SKM-1 treated with dmso at 0.1 percent for 144 hours (cell line): Measurements from ENCODE around the gene WSCD2.

ENCODE experiments used
- DNase-seq: peaks from one replicate; lab custom pipeline; 2025; ENCODE audit not compliant: unreplicated experiment; lab: John Stamatoyannopoulos, UW

Gene WSCD2

DNA sequence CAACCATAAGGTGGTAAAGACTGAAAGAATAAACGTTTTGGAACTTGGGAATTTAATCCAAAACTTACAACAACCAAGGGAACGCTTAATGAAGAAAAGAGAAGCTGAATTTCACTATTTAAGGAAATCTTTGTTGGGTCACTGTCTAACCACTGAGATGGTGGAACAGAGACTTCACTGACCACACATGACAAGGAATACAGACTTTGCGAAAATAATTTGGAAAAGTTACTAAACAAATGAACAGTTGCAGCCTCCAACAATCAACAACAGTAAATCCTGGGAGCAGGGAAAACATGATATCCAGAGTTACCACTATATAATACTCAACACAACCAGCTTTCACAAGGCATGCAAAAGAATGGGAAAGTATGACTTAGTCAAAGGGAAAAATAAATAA lies 131.0 kb downstream of the WSCD2 start:
- DNase-seq: no peak

DNA sequence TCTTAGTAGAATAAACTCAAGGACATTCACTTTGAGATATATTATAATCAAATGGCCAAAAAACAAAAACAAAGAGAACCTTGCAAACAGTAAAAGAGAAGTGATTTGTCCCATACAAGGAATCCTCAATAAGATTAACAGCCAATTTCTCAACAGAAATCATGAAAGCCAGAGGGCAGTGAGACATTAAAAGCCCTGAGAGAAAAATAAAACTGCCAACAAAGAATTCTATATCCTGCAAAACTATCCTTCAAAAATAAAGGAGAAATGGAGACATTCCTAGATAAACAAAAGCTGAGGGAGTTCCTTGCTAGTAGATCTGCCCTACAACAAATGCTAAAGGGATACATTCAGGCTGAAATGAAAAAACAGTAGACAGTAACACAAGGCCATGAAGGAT lies 131.9 kb downstream of the WSCD2 start:
- DNase-seq: no peak

DNA sequence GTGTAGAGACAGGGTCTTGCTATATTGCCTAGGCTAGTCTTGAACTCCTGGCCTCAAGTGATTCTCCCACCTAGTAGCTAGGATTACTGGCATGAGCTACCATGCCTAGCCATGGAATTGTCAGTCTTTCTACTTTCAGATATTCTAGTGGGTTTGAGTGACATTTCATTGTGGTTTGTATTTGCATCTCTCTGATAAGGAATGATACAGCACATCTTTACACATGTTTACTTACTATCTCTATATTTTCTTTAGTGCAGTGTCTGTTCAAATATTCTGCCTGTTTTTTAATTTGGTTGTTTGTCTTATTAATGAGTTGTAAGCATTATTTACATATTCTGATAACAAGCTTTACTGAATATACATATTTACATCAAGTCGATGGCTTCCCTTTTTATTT lies 136.4 kb downstream of the WSCD2 start:
- no peak for DNase-seq

DNA sequence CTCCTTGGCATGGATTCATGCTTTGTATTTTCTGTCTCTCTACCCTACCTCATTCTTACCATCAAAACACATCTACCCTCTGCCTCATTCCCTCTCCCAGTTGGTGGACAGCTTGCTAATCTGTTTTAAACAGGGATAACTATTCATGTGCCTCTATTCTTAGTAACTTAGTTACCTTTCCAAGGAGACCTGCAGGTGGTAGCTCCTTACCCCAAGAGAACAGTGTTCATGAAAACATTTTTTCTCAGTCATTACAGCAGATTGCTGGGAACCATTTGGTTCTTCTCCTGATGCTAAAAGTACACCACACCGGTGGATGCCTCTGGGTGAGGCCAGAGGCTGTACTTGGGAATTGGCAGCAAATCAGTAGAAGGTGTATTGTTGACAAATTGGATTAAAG lies 137.0 kb downstream of the WSCD2 start:
- no peak for DNase-seq

DNA sequence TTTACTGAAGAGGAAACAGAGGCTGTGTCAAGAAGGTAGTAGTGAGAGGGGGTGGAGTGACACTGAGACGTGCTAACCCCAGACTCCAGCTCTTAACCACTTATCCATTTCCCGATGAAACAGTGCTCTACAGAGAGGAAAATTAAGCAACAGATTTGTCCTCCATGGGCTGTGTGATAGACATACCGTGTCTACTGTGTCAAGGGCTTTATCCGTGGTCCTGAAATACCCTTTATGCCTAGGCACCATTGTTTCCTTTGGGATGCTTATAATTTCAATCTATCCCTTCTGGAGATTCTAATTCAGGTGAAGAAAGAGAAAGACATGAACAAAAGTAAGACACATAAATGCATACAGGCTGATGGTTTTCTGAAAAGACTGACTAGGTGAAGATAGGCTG lies 138.4 kb downstream of the WSCD2 start:
- no peak for DNase-seq

DNA sequence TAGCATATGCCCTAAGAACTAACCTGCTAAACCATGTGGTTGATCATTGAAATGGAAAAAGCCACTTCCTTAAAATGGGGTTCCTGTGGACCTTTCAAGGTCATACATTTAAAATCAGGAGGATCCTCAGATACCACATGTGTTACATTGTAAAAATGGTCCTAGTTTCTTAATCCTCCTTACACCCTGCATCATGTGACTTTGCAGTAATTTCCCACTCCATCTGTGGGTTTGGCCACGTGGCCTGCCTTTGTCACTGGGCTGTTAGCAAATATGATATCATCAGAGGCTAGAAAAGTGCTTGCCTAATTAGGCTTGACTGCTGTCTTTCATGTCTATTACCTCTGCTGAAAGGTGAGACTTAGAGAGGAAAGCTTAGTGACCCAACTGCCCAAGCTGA lies 139.3 kb downstream of the WSCD2 start:
- no peak for DNase-seq

DNA sequence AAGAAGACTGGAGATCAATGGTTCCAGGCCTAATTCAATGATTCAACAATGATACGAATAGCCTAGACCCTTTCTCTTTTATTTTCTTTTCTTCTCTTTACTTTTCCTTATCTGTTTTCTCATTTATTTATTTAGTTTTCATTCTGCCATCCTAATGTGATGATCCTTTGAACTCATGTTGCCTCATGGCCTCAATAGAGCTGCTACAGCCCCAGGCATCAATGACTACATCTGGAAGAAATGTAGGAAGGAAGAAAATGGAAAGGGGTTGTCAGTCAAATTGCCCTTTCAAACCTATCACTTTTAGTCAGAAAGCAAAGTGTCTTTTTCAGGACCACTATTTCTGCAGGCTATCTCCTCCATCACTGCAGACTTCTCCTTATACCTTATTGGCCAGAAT lies 140.1 kb downstream of the WSCD2 start:
- no peak for DNase-seq

DNA sequence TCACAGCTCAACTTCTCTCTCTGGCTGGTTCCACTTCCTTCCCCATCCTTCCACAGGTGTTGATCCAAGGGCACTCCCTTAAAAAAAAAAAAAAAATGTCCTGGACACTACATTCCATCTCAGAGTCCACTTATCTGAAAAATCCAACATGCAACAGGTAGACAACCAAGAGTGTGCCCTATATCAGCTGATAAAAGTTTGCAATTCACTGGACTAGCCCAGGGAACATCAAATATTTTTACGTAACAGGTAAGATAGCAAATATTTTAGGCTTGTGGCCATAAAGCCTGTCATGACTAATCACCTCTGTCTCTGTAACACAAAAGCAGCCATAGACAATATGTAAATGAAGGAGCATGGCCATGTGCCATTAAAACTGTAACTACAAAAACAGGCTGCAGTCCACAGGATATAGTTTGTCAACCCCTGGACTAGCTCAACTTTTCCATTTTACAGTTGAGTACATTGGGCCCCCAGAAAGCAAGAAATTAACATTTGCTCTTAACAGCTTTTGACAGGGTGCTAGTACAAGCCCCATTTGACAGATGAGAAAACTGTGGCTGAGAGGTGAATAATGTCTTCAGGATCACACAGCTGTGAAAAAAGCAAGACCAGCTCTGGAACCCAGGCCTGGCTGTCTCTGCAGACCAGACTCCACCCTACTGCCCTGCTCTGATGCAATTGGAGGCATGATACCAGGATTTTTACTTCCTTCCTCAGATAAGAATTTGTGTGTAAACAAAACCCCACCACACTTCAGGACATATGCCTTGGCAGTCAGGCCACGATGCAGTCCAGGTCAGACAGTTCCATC lies 141.2 kb downstream of the WSCD2 start:
- DNase-seq: no peak

DNA sequence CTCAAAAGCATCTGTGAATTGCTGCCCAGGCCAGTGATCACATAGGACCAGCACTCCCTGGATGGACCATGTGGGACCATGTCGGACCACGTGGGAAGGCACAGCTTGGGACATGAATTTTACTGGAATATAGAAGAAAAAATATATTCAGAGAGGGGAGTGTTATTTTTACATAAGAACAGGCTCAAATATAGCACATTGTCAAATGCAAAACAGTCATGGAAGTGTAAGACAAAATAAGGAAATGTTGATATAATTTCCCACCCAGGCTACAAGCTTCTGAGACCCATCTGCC lies 141.7 kb downstream of the WSCD2 start:
- no peak for DNase-seq

DNA sequence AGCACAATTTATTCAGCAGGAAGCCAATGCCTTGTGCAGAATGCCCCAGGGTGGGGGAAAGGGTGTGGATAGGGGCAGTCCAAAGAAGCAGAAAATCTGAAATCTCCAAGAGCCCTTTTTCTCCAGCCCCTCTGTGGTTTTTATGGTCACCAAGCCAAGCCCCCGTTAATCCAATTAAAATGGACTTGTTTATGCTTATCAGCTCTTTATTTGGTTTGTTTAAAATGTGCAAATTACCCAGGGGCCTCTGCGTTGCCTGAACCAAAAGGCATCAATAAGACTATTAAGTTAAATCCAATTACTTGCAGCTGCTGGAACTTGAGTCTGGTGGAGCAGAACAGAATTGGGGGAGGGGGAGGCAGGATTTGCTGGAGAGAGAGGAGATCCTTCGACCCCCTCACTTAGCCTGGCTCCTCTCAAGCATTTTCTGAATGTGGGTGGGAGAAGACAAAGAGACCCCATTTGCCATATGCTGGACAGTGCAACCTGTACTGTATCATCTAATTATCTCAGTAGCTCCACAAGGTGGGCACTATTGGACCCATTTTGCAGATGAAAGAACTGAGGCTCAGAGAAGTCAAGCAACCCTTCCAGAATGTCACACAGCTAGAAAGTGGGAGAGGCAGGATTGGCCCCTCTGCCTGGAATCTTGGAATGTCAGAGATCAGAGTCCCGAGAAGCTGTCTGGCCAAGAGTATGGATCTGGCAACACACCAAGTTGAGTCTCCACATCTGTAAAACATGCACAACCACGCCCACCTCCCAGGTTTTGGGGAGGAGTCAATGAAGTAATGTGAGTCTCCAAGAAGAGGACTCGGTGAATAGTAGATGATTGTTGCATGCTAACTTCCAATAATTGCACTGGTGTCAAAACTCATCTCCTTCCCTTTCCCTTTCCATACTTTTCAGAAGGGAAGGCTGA lies 143.1 kb downstream of the WSCD2 start:
- DNase-seq: no peak

DNA sequence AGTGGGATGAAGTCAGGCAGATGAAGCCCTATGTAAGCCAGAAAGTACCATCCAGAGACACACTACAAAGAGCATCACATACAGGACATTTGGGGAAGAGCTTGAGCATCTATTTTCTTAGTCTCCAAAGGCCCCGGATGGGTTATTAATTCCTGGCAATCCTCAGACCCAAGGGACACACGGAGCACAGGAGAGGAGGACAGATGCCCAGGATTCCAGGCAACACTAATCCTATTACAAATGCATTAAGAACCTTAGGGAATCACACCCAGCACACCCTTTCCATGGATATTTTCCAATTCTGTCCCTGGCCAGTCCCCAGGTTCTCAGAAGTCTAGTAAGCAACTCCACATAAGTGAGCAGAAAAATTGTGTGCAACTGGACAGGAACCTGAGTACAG lies 144.1 kb downstream of the WSCD2 start:
- no peak for DNase-seq

DNA sequence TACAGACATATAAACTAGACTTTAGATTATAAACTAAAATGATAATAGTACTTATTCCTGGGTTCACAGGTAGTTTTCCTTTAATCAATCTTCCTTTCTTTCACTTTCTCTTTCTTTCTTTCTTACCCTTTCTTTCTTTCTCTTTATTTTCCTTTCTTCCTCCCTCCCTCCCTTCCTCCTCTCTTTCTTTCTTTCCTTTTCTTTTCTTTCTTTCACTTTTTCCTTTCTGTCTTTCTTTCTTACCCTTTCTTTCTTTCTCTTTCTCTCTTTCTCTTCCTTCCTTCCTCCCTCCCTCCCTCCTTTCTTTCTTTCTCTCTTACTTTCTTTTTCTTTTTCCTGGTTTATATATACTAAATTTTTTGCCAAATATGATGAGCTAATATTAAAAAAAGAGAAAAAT lies 148.5 kb downstream of the WSCD2 start:
- DNase-seq: no peak

DNA sequence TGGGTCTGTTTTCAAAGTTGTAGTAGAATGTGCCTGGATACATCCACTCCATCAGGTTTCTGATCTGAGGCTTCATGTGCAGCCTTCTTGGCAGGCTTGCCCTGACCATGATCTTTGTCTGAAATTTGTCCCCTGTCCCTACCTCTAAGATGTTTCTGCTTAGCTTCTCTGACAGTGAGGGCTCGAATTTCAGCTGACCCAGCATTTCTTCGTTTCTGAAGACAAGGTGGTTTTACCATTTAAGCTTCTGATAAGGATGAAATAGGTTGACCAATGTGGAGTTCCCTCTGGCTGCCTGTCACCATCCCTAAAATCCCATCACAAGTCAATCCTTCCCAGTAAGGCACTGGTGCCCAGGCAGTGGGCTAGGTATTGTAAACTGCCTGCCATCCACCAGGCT lies 153.1 kb downstream of the WSCD2 start:
- no peak for DNase-seq

DNA sequence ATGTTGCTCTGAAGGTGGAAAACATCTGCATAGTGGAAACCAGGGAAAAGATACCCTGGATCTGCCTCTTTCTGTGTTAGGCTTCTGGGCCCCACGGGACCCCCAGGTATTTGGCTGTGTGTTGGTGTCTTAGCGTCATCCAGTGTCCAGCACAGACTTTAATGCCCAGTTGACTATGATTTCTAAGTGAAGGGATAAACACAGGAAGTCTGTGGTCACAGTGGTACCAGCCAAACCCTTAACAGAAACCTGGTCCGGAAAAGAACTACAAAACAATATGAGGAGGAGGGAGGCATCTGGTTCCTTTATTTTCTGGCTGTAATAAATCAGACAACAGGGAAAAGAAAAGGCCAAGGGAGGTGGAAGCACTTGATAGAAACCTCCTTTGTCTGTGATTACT lies 153.6 kb downstream of the WSCD2 start:
- no peak for DNase-seq

DNA sequence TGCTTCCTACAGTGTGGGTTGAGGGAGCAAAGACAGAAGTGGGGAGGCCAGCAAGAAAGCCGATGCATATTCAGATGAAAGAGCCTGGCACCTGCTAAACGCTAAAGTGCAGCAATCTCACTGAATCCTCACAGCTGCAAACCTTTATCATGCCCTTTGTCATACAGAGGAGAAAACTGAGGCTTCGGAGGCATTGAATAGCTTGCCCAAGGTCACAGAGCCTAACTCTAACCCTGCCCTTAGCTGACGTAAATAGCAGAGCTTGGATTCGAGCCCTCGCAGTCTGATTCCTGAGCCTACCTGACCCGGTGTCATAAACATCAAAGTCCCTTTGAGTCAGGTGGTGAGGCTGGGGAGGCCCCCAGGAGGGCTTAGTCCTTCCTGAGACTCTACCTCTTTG lies 155.1 kb downstream of the WSCD2 start:
- no peak for DNase-seq

DNA sequence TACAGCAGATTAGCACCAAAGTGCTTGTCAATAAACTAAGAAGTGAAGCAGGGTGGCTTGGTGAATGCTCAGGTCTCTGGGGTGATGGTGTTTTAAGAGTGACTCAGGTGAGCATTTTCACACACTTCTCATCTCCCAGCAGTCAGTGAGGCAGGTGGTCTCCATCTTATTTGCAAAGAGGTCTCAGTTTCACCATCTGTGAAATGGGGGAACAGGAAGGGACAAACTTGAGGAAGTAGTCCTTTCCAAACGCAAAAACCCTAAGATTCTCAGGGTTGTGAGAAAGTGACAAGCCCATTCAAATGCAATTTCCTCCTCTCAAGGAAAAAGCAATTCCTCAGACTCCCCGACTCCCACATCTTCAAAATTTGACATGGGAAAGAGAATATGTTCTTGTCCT lies 155.9 kb downstream of the WSCD2 start:
- no peak for DNase-seq

DNA sequence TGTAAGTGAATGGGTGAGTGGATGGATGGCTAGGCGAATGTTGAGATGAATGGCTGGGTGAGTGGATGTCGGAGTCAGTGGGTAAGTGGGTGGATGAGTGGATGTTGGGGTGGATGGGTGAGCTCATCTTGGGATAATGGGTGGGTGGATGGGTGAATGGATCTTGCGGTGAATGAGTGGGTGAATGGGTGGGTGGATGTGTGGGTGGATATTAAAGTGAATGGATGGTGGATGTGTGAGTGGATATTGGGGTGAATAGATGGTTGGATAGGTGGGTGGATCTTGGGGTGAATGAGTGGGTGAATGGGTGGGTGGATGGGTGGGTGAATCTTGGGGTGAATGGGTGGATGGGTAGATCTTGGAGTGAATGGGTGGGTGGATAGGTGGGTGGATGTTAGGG lies 158.1 kb downstream of the WSCD2 start:
- DNase-seq: no peak

DNA sequence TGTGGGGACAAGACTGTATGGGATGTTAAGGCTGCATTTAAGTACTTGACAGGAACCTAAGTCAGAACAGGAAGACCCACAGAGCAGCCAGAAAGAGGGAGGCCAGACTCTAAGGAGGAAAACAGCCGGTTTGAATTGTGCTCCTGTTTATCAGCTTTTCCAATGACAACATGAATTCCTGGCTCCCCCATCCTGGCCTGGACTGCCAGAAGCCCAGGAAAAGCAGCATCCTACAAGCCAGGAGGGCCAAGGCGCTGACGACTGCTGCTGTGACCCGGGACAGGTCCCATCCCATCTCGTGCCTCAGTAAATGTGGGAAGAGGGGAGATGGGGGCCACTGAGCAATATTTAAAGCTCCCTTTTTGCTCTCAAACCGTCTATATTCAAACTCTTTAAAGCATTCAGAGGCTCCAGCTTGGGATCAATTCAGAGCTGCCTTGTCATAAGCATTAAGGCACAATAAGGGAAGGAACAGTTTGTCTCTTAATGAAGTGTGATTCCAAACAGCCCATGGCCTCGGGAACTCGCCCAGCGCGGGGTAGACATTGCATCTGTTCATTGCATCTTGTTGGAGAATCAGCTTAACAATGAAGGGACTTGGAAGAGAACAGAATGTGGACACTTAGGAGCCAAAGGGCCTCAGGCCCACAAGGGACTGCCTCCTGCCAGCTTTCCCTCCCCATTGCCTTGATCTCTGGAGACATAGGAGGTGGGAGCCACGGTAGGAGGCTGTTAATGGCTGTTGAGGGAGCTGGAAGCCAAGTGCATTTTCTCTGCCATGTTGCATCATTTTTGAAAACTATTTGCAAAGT lies 160.5 kb downstream of the WSCD2 start:
- no peak for DNase-seq

DNA sequence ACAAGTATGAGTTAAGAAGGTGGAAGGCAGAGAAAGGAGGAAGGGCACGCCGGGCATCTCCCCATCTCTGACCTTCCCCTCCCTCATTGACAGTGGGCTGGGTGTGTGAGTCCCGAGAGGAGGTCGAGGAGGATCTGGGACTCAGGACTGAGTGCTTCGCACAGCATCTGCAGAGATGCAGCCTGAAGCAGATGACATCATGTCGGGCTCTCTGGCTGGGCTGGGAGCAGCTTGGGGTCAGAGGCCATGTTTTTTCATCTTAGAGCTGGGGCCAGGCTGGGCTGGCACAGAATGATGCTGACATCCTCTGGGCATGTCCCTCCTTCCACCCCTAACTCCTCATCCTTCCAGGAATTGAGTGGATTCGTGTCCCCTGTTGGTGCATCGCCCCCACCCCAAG lies 166.6 kb downstream of the WSCD2 start:
- no peak for DNase-seq

DNA sequence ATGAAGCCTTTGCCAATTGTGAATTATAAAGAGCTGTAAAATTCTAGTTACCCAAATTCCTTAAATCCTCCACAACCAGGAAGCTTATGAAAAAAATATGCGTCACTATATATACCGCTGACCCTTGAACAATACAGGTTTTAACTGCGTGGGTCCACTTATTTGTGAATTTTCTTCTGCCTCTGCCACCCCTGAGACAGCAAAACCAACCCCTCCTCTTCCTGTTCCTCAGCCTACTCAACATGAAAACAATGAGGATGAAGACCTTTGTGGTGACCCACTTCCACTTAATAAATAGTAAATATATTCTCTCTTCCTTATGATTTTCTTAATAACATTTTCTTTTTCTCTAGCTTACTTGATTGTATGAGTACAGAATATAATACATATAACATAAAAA lies 167.9 kb downstream of the WSCD2 start:
- no peak for DNase-seq

DNA sequence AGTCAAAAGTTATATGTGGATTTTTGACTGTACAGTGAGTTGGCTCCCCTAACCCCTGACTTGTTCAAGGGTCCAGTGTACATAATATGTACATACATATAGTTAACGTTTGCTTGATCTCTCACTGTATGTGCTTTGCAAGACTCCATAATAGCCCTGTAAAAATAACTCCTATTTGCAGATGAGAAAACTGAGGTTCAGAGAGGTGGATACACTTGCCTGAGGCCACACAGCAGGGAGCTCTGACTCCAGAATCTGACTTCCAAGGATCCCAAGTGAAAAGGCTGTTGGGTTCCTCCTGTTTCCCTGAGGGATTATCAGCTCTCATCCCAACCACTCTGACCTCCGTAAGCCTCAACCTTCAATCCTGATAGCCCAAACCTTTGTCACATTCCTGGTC lies 168.3 kb downstream of the WSCD2 start:
- no peak for DNase-seq
